ENCODE data around the gene LIN37.

DNA sequence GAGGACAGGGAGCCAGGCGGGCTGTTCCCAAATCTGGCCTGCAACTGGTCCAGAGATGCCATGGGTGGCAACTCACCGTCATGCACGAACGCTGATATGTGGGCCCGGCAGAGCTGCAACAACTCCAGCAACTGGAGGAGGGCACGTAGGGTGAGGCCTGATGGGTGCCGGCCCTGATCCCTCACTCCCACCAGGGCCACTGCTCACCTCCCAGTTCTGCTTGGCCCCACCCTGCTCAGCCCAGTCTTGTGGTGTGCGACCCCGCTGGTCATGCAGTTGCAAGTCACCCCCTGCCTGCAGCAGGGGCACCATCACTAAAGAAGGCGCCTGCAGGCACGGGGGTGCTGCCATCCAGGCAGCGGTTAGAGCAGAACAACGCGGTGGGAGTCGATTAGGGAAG lies 43.9 kb downstream of the LIN37 start:
- TF ChIP-seq, protein P1, sequence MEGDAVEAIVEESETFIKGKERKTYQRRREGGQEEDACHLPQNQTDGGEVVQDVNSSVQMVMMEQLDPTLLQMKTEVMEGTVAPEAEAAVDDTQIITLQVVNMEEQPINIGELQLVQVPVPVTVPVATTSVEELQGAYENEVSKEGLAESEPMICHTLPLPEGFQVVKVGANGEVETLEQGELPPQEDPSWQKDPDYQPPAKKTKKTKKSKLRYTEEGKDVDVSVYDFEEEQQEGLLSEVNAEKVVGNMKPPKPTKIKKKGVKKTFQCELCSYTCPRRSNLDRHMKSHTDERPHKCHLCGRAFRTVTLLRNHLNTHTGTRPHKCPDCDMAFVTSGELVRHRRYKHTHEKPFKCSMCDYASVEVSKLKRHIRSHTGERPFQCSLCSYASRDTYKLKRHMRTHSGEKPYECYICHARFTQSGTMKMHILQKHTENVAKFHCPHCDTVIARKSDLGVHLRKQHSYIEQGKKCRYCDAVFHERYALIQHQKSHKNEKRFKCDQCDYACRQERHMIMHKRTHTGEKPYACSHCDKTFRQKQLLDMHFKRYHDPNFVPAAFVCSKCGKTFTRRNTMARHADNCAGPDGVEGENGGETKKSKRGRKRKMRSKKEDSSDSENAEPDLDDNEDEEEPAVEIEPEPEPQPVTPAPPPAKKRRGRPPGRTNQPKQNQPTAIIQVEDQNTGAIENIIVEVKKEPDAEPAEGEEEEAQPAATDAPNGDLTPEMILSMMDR (IDR thresholded peaks at IDR 0.05): no peak
- TF ChIP-seq POLR2A (IDR thresholded peaks at IDR 0.05; ENCODE audit: low read depth): no peak
- no peak for TF ChIP-seq POLR2AphosphoS5 (IDR thresholded peaks at IDR 0.05)

All from esophagus muscularis mucosa (tissue), 3 donors.